HG03354 (cell line): ENCODE data around the gene TMEM59L.

ENCODE experiments used
- ATAC-seq: cut with Tn5 transposase; IDR thresholded peaks from one replicate; pipeline ENCODE4 v1.9.1; 2021; ENCODE audit warnings: mild to moderate bottlenecking; ENCODE audit not compliant: unreplicated experiment, poor library complexity, severe bottlenecking

TMEM59L gene

GRCh38 chr19:18607226-18608101 lies 5.2 kb upstream of the TMEM59L start:
- no peak for ATAC-seq

- ATAC-seq: no peak
These were observed 4.4 kb upstream of the TMEM59L start for GRCh38 chr19:18608102-18608804.

- no peak for ATAC-seq
These were observed 3.6 kb upstream of the TMEM59L start for GRCh38 chr19:18608805-18609716.

- no peak for ATAC-seq
These were observed 3.0 kb upstream of the TMEM59L start for GRCh38 chr19:18609717-18610051.

- no peak for ATAC-seq
These were observed 2.5 kb upstream of the TMEM59L start for GRCh38 chr19:18610245-18610555.

- no peak for ATAC-seq
These were observed 1.9 kb upstream of the TMEM59L start for GRCh38 chr19:18610556-18611326.

GRCh38 chr19:18611327-18612050 lies 1.2 kb upstream of the TMEM59L start:
- ATAC-seq: no peak

- ATAC-seq: no peak
These were observed 459 bp upstream of the TMEM59L start for GRCh38 chr19:18612051-18612771.

GRCh38 chr19:18613589-18614234 lies 1.0 kb downstream of the TMEM59L start:
- ATAC-seq: no peak

- no peak for ATAC-seq
These were observed 3.4 kb downstream of the TMEM59L start for GRCh38 chr19:18616023-18616422.

- no peak for ATAC-seq
These were observed 4.9 kb downstream of the TMEM59L start for GRCh38 chr19:18617562-18617961.

GRCh38 chr19:18618236-18618635 lies 5.6 kb downstream of the TMEM59L start:
- ATAC-seq: no peak

GRCh38 chr19:18620311-18620710 lies 7.6 kb downstream of the TMEM59L start:
- no peak for ATAC-seq

GRCh38 chr19:18620902-18621301 lies 8.2 kb downstream of the TMEM59L start:
- ATAC-seq: no peak

- no peak for ATAC-seq
These were observed 14.2 kb downstream of the TMEM59L start for GRCh38 chr19:18626906-18627305.

- ATAC-seq: no peak
These were observed 16.8 kb downstream of the TMEM59L start for GRCh38 chr19:18629166-18630088.

- ATAC-seq: no peak
These were observed 20.7 kb downstream of the TMEM59L start for GRCh38 chr19:18633321-18633720.
